ENCODE data around the gene ATP1A3. TPM values are rescaled to one million over a fixed set of nuclear protein-coding genes. Genes with fewer than 3 reads are reported as not detected.
"Not testable (repeated sequence)": the region's sequence is repeated elsewhere in the genome, so short reads cannot be mapped to it uniquely, and the experiment has no call there.

The ATP1A3 gene
- under 1 TPM; 0.09 to 0.40 TPM for total RNA-seq
- under 1 TPM; 0.10 to 0.16 TPM for polyA plus RNA-seq
- long read RNA-seq, donor 1, result 0 reads
- long read RNA-seq, donor 2, result 0 reads
- long read RNA-seq, donor 3, result 0 reads
- long read RNA-seq, donor 4, result 0 reads
- long read RNA-seq, donor 5, result 0 reads

- peaks cover 0 to 6% (median 0%) of the 10 kb centered on the region in 4 donors for H3K9me3 ChIP-seq (ENCODE audit: control insufficient read depth in 4 of 4, insufficient read depth in 3 of 4, low read length in 3 of 4)
- no peak within 1 kb of the TSS for H3K4me3 ChIP-seq
- H3K27ac ChIP-seq (ENCODE audit: low read depth in 1 of 2, low read length in 1 of 2), result peak within 1 kb of the TSS in 1 of 2 donors; percentile 55
- peaks cover 4 to 58% (median 35%) of the 10 kb centered on the region in 3 donors for H3K27me3 ChIP-seq (ENCODE audit: control insufficient read depth in 3 of 3, insufficient read depth in 3 of 3, low read length in 2 of 3)
- DNase-seq (peak; percentile 6 to 21 (median 17)), ATAC-seq (ENCODE audit: insufficient read depth, low FRiP score) (peak; percentile 29)
- no peaks in the 10 kb centered on the region for H3K36me3 ChIP-seq (ENCODE audit: control insufficient read depth in 4 of 4, insufficient read depth in 4 of 4, low read length in 4 of 4)
- TF ChIP-seq CTCF (IDR thresholded peaks at IDR 0.05; ENCODE audit: control extremely low read depth, extremely low read depth), result no peak
- 1% methylated on average over 55 to 84 of the region's 84 CpGs for WGBS, 2 donors
- H3K9ac ChIP-seq (ENCODE audit: insufficient read depth in 1 of 2, low read length in 2 of 2), result no peak within 1 kb of the TSS
- peaks cover 0 to 6% (median 0%) of the 10 kb centered on the region in 5 donors for H3K4me1 ChIP-seq (ENCODE audit: control insufficient read depth in 5 of 5, insufficient read depth in 5 of 5, low read length in 5 of 5)
These were observed at the start of gene ATP1A3 for GRCh38 chr19:41993612-41994483. TSS of gene ATP1A3 (minus strand) at chr19:41994230. CDS start at chr19:41994076, 154 bp downstream.

- peaks cover 0 to 4% (median 0%) of the 10 kb centered on the region in 4 donors for H3K9me3 ChIP-seq (ENCODE audit: control insufficient read depth in 4 of 4, insufficient read depth in 3 of 4, low read length in 3 of 4)
- no peak overlapping the region for H3K4me3 ChIP-seq
- DNase-seq (no peak), ATAC-seq (ENCODE audit: insufficient read depth, low FRiP score) (no peak)
- no peak for TF ChIP-seq CTCF (IDR thresholded peaks at IDR 0.05; ENCODE audit: control extremely low read depth, extremely low read depth)
- no peaks in the 10 kb centered on the region for H3K27me3 ChIP-seq (ENCODE audit: control insufficient read depth in 3 of 3, insufficient read depth in 3 of 3, low read length in 2 of 3)
- peaks cover 0 to 3% (median 0%) of the 10 kb centered on the region in 5 donors for H3K4me1 ChIP-seq (ENCODE audit: control insufficient read depth in 5 of 5, insufficient read depth in 5 of 5, low read length in 5 of 5)
- H3K27ac ChIP-seq (ENCODE audit: low read depth in 1 of 2, low read length in 1 of 2), result no peak overlapping the region
- WGBS, 2 donors, result 89 to 93% methylated on average over 30 of the region's 30 CpGs
- no peaks in the 10 kb centered on the region for H3K36me3 ChIP-seq (ENCODE audit: control insufficient read depth in 4 of 4, insufficient read depth in 4 of 4, low read length in 4 of 4)
- no peak overlapping the region for H3K9ac ChIP-seq (ENCODE audit: insufficient read depth in 1 of 2, low read length in 2 of 2)
These were observed 48.6 kb upstream of the ATP1A3 start for GRCh38 chr19:42042455-42043170.

GRCh38 chr19:42040491-42040890 lies 46.5 kb upstream of the ATP1A3 start:
- WGBS, 2 donors, result 91 to 94% methylated on average over 9 of the region's 9 CpGs
- H3K4me1 ChIP-seq (ENCODE audit: control insufficient read depth in 5 of 5, insufficient read depth in 5 of 5, low read length in 5 of 5); H3K27me3 ChIP-seq (ENCODE audit: control insufficient read depth in 3 of 3, insufficient read depth in 3 of 3, low read length in 2 of 3); H3K9me3 ChIP-seq (ENCODE audit: control insufficient read depth in 4 of 4, insufficient read depth in 3 of 4, low read length in 3 of 4); H3K9ac ChIP-seq (ENCODE audit: insufficient read depth in 1 of 2, low read length in 2 of 2); H3K36me3 ChIP-seq (ENCODE audit: control insufficient read depth in 4 of 4, insufficient read depth in 4 of 4, low read length in 4 of 4); H3K27ac ChIP-seq (ENCODE audit: low read depth in 1 of 2, low read length in 1 of 2); DNase-seq; H3K4me3 ChIP-seq; ATAC-seq (ENCODE audit: insufficient read depth, low FRiP score): not testable (repeated sequence)

GRCh38 chr19:42040031-42040430 lies 46.0 kb upstream of the ATP1A3 start:
- no peak overlapping the region for H3K9ac ChIP-seq (ENCODE audit: insufficient read depth in 1 of 2, low read length in 2 of 2)
- no peak for TF ChIP-seq CTCF (IDR thresholded peaks at IDR 0.05; ENCODE audit: control extremely low read depth, extremely low read depth)
- H3K4me1 ChIP-seq (ENCODE audit: control insufficient read depth in 5 of 5, insufficient read depth in 5 of 5, low read length in 5 of 5), result peaks cover 0 to 3% (median 0%) of the 10 kb centered on the region in 5 donors
- no peak for ATAC-seq (ENCODE audit: insufficient read depth, low FRiP score)
- H3K9me3 ChIP-seq (ENCODE audit: control insufficient read depth in 4 of 4, insufficient read depth in 3 of 4, low read length in 3 of 4), result peaks cover 0 to 2% (median 0%) of the 10 kb centered on the region in 4 donors
- DNase-seq, result no peak
- H3K4me3 ChIP-seq, result no peak overlapping the region
- no peaks in the 10 kb centered on the region for H3K36me3 ChIP-seq (ENCODE audit: control insufficient read depth in 4 of 4, insufficient read depth in 4 of 4, low read length in 4 of 4)
- H3K27me3 ChIP-seq (ENCODE audit: control insufficient read depth in 3 of 3, insufficient read depth in 3 of 3, low read length in 2 of 3), result no peaks in the 10 kb centered on the region
- H3K27ac ChIP-seq (ENCODE audit: low read depth in 1 of 2, low read length in 1 of 2), result no peak overlapping the region

Measured in lung (tissue), 16 donors.